DMS53 treated with DMSO at 0.1 percent for 48 hours (cell line): ENCODE measurements around the gene PRR23E.

ENCODE experiments used
- DNase-seq: peaks from one replicate; lab custom pipeline; 2025; ENCODE audit not compliant: unreplicated experiment; lab: John Stamatoyannopoulos, UW

PRR23E gene

GRCh38 chr3:127207727-127208482 lies 15.0 kb downstream of the PRR23E start:
- DNase-seq, result no peak

- DNase-seq, result no peak
These were observed 15.7 kb downstream of the PRR23E start for GRCh38 chr3:127208483-127209100.

GRCh38 chr3:127209155-127209839 lies 16.4 kb downstream of the PRR23E start:
- DNase-seq, result no peak

GRCh38 chr3:127209840-127210653 lies 17.1 kb downstream of the PRR23E start:
- DNase-seq, result no peak

- no peak for DNase-seq
These were observed 17.7 kb downstream of the PRR23E start for GRCh38 chr3:127210654-127210943.

- no peak for DNase-seq
These were observed 18.5 kb downstream of the PRR23E start for GRCh38 chr3:127211118-127212060.

GRCh38 chr3:127212231-127212630 lies 19.3 kb downstream of the PRR23E start:
- no peak for DNase-seq

- DNase-seq, result no peak
These were observed 19.8 kb downstream of the PRR23E start for GRCh38 chr3:127212711-127213110.

- no peak for DNase-seq
These were observed 20.5 kb downstream of the PRR23E start for GRCh38 chr3:127213381-127213918.

GRCh38 chr3:127214975-127215374 lies 22.0 kb downstream of the PRR23E start:
- no peak for DNase-seq

- DNase-seq, result no peak
These were observed 22.9 kb downstream of the PRR23E start for GRCh38 chr3:127215714-127216414.

GRCh38 chr3:127216415-127217261 lies 23.7 kb downstream of the PRR23E start:
- DNase-seq, result no peak

GRCh38 chr3:127217596-127218453 lies 24.9 kb downstream of the PRR23E start:
- no peak for DNase-seq

GRCh38 chr3:127218454-127218922 lies 25.6 kb downstream of the PRR23E start:
- DNase-seq, result no peak

GRCh38 chr3:127220497-127220896 lies 27.6 kb downstream of the PRR23E start:
- DNase-seq, result no peak

- no peak for DNase-seq
These were observed 28.1 kb downstream of the PRR23E start for GRCh38 chr3:127221037-127221436.

GRCh38 chr3:127221446-127222035 lies 28.6 kb downstream of the PRR23E start:
- DNase-seq, result no peak
